HG02970 (cell line): ENCODE data around the gene FAM181B.
"Not testable (repeated sequence)": the region's sequence is repeated elsewhere in the genome, so short reads cannot be mapped to it uniquely, and the experiment has no call there.

Experiments
- ATAC-seq: cut with Tn5 transposase; IDR thresholded peaks from one replicate; pipeline ENCODE4 v1.9.1; 2021; ENCODE audit warnings: mild to moderate bottlenecking, moderate library complexity, moderate number of reproducible peaks; ENCODE audit not compliant: unreplicated experiment, low FRiP score

Gene FAM181B

GRCh38 chr11:82732734-82733443 is 775 bp downstream of the FAM181B start:
- no peak for ATAC-seq

- no peak for ATAC-seq
Measured at GRCh38 chr11:82732348-82732733, 1.3 kb downstream of the FAM181B start.

- no peak for ATAC-seq
Measured at GRCh38 chr11:82731691-82732277, 1.9 kb downstream of the FAM181B start.

- ATAC-seq = no peak
Measured at GRCh38 chr11:82730754-82731153, 2.9 kb downstream of the FAM181B start.

- no peak for ATAC-seq
Measured at GRCh38 chr11:82730286-82730685, 3.4 kb downstream of the FAM181B start.

- no peak for ATAC-seq
Measured at GRCh38 chr11:82724026-82724425, 9.6 kb downstream of the FAM181B start.

- ATAC-seq = no peak
Measured at GRCh38 chr11:82722231-82722630, 11.4 kb downstream of the FAM181B start.

- no peak for ATAC-seq
Measured at GRCh38 chr11:82720267-82721065, 13.2 kb downstream of the FAM181B start.

GRCh38 chr11:82719361-82720105 is 14.1 kb downstream of the FAM181B start:
- ATAC-seq = no peak

- ATAC-seq = no peak
Measured at GRCh38 chr11:82718821-82719220, 14.8 kb downstream of the FAM181B start.

GRCh38 chr11:82718307-82718706 is 15.4 kb downstream of the FAM181B start:
- ATAC-seq = peak; percentile 71

- no peak for ATAC-seq
Measured at GRCh38 chr11:82714346-82715174, 19.1 kb downstream of the FAM181B start.

GRCh38 chr11:82711648-82712047 is 22.0 kb downstream of the FAM181B start:
- no peak for ATAC-seq

GRCh38 chr11:82703796-82704195 is 29.9 kb downstream of the FAM181B start:
- ATAC-seq = no peak

- no peak for ATAC-seq
Measured at GRCh38 chr11:82703226-82703625, 30.4 kb downstream of the FAM181B start.

GRCh38 chr11:82701847-82702520 is 31.7 kb downstream of the FAM181B start:
- ATAC-seq = no peak

GRCh38 chr11:82698576-82699352 is 34.9 kb downstream of the FAM181B start:
- no peak for ATAC-seq

- ATAC-seq = no peak
Measured at GRCh38 chr11:82692981-82693380, 40.7 kb downstream of the FAM181B start.

- ATAC-seq = not testable (repeated sequence)
Measured at GRCh38 chr11:82689347-82689746, 44.3 kb downstream of the FAM181B start.
